HG03342 (cell line): ENCODE results near the gene MACROD2.
A peak's percentile ranks its signal among the peaks of the same experiment; 100 is the strongest.

Source experiments
- ATAC-seq: cut with Tn5 transposase; IDR thresholded peaks from one replicate; pipeline ENCODE4 v1.9.1; 2021; ENCODE audit warnings: mild to moderate bottlenecking, moderate library complexity; ENCODE audit not compliant: unreplicated experiment

The MACROD2 gene

DNA sequence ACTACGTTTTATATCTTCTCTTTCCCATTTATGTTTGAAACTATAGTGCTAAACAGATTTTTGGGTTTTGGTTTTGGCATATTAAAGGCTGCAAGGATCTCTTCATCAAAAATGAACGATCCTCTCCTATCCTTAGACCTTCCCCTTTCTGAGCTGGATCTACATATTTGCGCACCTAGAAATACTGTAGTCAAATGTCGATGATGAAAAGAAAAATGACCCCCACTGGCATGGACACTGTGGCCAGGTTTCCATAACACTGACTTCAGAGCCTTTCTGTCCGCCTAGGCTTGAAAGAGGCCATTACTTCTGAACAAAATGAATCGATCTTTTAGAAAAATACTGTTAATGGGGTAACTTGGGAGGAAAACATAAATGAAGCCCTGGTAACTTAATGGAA, 336.3 kb downstream of the MACROD2 start:
- ATAC-seq: no peak

- no peak for ATAC-seq
Measured at GRCh38 chr20:14332866-14333265, 337.6 kb downstream of the MACROD2 start.

GRCh38 chr20:14333721-14334120, 338.4 kb downstream of the MACROD2 start:
- no peak for ATAC-seq

DNA sequence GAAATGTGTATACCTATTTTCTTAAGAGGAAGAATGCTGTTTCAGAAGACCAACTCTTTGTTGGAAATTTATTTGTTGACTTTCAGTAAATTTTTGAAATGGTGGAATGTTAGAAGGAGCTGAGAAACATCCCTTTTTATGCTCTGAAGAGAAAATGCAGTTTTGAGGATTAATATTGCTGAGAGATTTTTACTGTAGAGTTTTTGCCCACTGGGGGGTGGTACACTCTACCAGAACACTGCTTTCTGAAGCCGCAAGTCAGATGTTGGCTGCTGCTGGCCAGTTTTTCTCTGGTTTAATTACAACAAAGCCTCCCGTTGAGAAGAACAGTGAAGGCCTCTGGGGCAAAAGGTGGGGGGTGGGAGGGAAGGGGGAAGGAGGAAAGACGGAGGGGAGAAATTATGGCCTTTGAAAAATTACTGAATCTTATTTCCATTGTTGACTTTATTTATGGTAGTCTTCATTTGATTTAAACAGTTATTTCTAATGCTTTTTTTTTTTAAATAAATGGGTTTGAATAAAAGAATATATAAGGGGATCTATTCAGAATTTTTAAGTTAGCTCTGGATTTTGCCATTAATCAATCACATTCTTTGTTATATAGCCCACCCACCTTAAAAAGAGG, 339.1 kb downstream of the MACROD2 start:
- ATAC-seq: no peak

- ATAC-seq: no peak
Measured at GRCh38 chr20:14335052-14335451, 339.7 kb downstream of the MACROD2 start.

- ATAC-seq: no peak
Measured at GRCh38 chr20:14336686-14337085, 341.4 kb downstream of the MACROD2 start.

DNA sequence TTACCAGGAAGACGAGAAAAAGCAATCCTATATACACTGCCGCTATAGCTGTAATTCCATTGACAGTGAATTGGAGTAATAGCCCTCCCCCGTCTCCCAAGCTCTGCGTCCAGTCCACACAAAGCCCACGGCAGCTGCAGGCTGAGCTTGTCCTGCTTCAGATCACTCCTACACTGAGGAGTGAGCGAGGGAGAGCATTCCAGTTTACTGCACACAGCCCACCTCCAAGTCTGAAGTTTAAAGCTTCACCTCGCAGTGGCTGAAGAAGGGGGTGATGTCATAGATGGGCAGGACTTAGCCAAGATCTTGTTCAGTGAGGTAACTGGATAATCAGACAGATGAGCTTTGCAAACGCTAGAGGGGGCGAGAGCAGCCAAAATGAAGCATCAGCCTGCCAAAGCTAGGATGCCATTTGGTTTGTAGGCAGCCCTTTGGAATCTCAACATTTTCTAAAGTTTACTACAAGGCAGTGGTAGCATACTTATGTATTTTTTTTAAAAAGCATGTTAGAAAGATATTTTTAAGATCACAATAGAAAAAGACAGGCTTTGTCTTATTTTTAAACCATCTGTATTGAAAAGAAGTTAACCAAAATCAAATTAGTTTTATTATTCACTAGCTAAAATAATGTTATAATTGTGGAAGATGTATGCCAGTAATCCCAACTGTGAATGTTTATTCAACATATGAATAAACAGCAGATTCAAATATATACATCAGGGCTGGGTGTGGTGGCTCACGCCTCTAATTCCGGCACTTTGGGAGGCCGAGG, 342.3 kb downstream of the MACROD2 start, which contains the start of gene FLRT3:
TSS of gene FLRT3 (minus strand) at position 213 of the 772 bp plus-strand sequence. CDS start 10,106 bp downstream, outside the sequence.
- ATAC-seq: peak; percentile 97

GRCh38 chr20:14341801-14342200, 346.5 kb downstream of the MACROD2 start:
- ATAC-seq: no peak

DNA sequence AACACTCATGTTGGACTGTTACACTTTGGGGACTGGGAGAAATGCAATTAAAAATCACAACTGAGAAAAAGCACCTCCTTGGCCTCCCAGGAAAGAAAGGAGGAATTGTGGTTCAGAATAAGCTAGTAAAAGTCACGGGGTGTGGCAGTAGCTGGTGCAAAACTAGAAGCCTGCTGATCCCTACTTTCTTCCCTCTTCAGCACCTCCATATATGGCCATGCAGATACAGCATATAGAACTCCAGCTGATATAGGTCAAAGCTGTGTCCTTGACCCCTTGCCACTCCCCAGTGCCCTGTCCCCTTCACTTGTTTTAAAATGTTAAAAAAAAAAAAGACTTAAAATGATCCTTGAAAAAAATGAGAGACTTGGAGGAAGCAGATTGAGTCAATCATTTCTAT, 347.6 kb downstream of the MACROD2 start:
- ATAC-seq: no peak

DNA sequence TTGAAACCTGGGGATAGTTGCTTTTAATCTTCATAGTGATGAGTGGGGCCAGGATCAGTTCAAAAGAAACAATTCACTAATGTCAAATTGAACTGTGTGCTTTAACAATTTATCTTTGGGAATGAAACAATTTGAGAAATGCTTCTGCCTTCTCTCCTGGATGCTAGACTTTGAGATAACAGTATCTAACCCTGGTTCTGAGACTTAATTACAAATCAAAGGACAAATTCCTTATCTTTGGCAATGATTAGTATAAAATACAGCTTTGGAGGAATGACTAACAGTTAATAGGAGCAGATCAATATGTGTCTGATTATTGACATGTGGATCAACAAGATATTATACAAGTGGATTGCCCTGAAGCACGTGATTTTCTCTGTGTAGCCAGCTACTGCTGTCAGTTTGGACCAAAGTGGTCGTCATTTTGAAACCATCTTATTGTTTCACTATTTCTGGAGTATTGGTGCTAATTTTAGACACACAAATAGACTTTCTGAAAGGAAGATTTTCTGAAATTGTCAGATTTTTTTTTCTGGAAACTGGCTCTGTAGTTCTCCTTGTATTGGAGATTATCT, 348.3 kb downstream of the MACROD2 start:
- no peak for ATAC-seq

GRCh38 chr20:14344746-14345145, 349.4 kb downstream of the MACROD2 start:
- ATAC-seq: no peak

DNA sequence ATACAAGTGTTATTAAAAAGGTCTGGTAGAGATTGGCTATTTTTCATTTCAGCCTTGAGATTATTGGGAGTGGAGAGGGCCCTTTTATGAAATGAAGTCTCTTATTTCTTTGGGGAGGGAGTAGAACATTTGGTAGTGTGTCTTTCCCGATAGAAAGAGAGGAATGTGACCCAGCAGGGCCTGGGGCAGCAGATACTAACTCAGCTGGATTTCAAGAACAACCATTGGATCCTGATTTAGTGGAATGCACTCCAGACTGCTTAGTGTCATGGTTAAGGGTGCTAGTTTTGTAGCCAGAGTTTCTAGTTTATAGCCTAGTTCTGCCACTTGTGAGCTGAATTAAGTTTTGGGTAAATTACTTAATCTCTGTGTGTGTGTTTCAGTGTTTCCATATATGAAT, 360.5 kb downstream of the MACROD2 start:
- ATAC-seq: no peak

DNA sequence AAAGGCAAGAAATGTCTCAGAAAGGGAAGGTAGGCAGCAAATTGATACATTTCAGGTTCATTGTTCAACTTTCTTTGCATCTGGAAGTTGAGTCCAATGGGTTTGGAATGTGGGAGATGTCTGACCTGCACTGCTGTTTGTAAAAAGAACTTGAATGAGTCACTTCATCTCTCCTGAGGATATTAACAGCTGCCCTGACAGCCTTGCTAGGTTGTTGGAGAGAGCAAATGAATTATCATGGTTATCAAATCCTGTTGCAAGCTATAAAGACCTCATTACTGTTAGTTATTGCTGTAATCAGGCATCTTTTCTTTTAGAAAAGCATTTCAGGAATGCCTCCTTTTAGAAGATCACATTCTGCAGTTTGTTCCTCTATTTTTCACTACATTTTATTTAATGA, 365.1 kb downstream of the MACROD2 start:
- no peak for ATAC-seq

DNA sequence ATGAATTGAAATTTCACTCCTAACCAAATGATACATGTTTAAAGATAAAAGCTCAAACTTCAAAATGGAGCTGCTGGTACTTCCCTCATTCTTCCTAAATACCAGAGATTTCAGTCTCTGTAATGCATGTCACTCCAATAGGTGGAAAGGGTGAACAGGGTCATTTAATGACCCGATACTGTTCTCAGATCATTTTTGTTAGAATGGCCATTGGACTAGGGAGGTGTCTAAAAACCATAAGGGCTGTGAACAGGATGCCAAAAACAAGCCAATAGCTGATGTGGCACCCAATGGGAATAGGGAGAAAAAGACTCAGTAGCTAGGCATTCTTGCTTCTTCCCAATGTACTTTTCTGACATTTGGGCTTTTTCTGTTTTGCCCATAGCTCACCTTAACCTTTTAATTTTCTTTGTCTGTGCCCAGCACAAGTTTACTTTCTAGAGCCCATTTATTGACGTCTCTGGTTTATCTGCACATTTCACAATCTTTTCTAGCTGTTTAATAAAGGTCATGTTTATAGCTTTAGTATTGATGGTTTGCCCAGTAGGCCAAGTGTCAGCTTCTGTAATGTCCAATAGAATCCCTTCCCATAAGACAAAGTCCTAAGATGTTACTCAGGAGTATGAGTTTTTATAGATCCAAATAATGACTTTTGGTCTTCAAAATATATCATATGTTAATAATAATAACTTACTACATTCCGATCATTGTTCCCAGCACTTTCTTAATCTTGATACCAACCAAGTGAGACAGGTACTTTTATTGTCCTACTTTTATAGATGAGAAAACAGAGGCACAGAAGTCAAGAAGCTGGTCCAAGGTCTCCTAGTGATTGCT, 366.4 kb downstream of the MACROD2 start:
- no peak for ATAC-seq

GRCh38 chr20:14374196-14374595, 378.9 kb downstream of the MACROD2 start:
- ATAC-seq: no peak

GRCh38 chr20:14375416-14375985, 380.2 kb downstream of the MACROD2 start:
- ATAC-seq: no peak

DNA sequence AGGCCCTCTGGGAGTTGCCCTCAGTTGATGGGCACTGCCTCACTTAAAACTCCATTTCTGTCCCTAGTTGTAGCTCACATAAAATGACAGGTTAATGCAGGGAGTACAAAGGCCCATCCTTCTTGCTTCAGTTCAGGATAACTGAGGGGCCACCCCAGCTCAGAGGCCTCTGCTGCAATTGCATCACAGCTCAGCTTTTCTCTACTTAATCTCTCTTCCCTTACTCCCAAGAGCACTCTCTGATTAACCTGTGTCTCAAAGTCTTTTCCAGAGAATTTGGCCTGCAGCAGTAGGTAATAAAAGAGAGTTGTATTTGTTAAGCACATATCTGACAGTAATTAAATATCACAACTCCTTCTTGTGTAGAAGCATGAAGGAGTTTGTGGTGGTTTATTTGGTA, 383.0 kb downstream of the MACROD2 start:
- no peak for ATAC-seq

GRCh38 chr20:14383335-14383734, 388.0 kb downstream of the MACROD2 start:
- no peak for ATAC-seq

DNA sequence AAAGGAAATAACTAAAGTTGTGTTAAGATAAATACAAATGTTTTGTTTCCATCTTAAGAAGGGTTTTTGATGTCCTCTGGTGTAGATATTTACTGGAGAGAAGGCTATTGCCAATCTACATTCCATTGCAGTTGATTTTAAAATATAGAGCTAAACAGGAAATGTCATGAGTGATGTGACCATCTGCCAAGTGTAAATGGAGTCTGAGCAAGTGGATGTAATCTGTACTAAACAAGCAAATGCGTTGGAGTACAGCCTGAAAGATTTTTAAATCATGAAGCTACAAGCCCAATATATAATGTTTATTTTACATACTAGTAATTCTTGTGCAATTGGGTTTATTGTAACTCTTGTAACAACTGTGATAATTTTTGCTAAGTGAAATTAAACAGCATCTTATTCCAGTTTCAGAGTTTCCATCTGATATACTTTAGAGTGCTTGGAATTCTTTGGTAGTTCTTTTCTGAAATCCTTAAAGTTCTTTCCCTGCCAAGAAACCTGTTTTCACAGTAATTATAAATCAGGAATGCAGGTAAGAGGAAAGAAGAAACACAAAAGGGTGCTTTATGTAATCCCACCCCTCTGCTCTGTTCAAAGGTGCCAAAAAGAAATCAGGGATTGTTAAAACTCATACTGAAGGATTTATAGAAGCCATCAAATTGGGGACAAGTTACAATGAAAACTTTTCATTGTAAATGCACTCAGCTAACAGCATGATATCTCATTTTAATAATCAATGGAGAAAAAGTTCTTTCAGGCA, 389.3 kb downstream of the MACROD2 start:
- ATAC-seq: no peak

- no peak for ATAC-seq
Measured at GRCh38 chr20:14385176-14385740, 389.9 kb downstream of the MACROD2 start.
